ENCODE results near the gene FBN2. TPM values are rescaled to one million over a fixed set of nuclear protein-coding genes. Genes with fewer than 3 reads are reported as not detected.
A peak's percentile ranks its signal among the peaks of the same experiment; 100 is the strongest.

FBN2 gene
- total RNA-seq, 1 donor from 2014 or later, result 25.2 TPM

- no peak overlapping the region for H3K4me3 ChIP-seq (ENCODE audit: low read depth, low read length)
- no peak for TF ChIP-seq CTCF (IDR thresholded peaks at IDR 0.05; ENCODE audit: insufficient read depth, low read length, poor library complexity, severe bottlenecking)
- no peaks in the 10 kb centered on the region for H3K36me3 ChIP-seq (ENCODE audit: control insufficient read depth, insufficient read depth, low read length)
- no peaks in the 10 kb centered on the region for H3K27me3 ChIP-seq (ENCODE audit: control insufficient read depth, insufficient read depth, low read length)
- DNase-seq (ENCODE audit: low read depth), result no peak
Measured at GRCh38 chr5:128234928-128235641, 303.0 kb downstream of the FBN2 start.

- TF ChIP-seq CTCF (IDR thresholded peaks at IDR 0.05; ENCODE audit: insufficient read depth, low read length, poor library complexity, severe bottlenecking), result no peak
- no peaks in the 10 kb centered on the region for H3K36me3 ChIP-seq (ENCODE audit: control insufficient read depth, insufficient read depth, low read length)
- H3K4me3 ChIP-seq (ENCODE audit: low read depth, low read length), result no peak overlapping the region
- peak; percentile 38 for DNase-seq (ENCODE audit: low read depth)
- H3K27me3 ChIP-seq (ENCODE audit: control insufficient read depth, insufficient read depth, low read length), result no peaks in the 10 kb centered on the region
Measured at GRCh38 chr5:128228521-128228920, 309.5 kb downstream of the FBN2 start.

GRCh38 chr5:128228008-128228407 is 310.0 kb downstream of the FBN2 start:
- no peak overlapping the region for H3K4me3 ChIP-seq (ENCODE audit: low read depth, low read length)
- no peaks in the 10 kb centered on the region for H3K27me3 ChIP-seq (ENCODE audit: control insufficient read depth, insufficient read depth, low read length)
- TF ChIP-seq CTCF (IDR thresholded peaks at IDR 0.05; ENCODE audit: insufficient read depth, low read length, poor library complexity, severe bottlenecking), result no peak
- peak; percentile 76 for DNase-seq (ENCODE audit: low read depth)
- H3K36me3 ChIP-seq (ENCODE audit: control insufficient read depth, insufficient read depth, low read length), result no peaks in the 10 kb centered on the region

- no peaks in the 10 kb centered on the region for H3K27me3 ChIP-seq (ENCODE audit: control insufficient read depth, insufficient read depth, low read length)
- no peak for TF ChIP-seq CTCF (IDR thresholded peaks at IDR 0.05; ENCODE audit: insufficient read depth, low read length, poor library complexity, severe bottlenecking)
- no peak for DNase-seq (ENCODE audit: low read depth)
- H3K4me3 ChIP-seq (ENCODE audit: low read depth, low read length), result no peak overlapping the region
- H3K36me3 ChIP-seq (ENCODE audit: control insufficient read depth, insufficient read depth, low read length), result no peaks in the 10 kb centered on the region
Measured at GRCh38 chr5:128225245-128226030, 312.6 kb downstream of the FBN2 start.

- TF ChIP-seq CTCF (IDR thresholded peaks at IDR 0.05; ENCODE audit: insufficient read depth, low read length, poor library complexity, severe bottlenecking), result no peak
- DNase-seq (ENCODE audit: low read depth), result no peak
- H3K36me3 ChIP-seq (ENCODE audit: control insufficient read depth, insufficient read depth, low read length), result no peaks in the 10 kb centered on the region
- no peak overlapping the region for H3K4me3 ChIP-seq (ENCODE audit: low read depth, low read length)
- H3K27me3 ChIP-seq (ENCODE audit: control insufficient read depth, insufficient read depth, low read length), result no peaks in the 10 kb centered on the region
Measured at GRCh38 chr5:128224336-128224735, 313.7 kb downstream of the FBN2 start.

All from kidney epithelial cell (primary cell).